ENCODE measurements around the gene RAI1. TPM values are rescaled to one million over a fixed set of nuclear protein-coding genes. Genes with fewer than 3 reads are reported as not detected.

The RAI1 gene
- total RNA-seq, 4 donors from 2014 or later, result 20.3 to 46.1 (median 30.4) TPM

- WGBS, result 88% methylated on average over 25 of the region's 30 CpGs
- no peak for DNase-seq (ENCODE audit: low spot score in 2 of 2)
- Histone ChIP-seq H3K36me3 (peaks cover 58% of the 10 kb centered on the region), H3K4me1 (peaks cover 31% of the 10 kb centered on the region), H3K4me3 (no peak overlapping the region), H3K27me3 (no peaks in the 10 kb centered on the region), H3K27ac (no peak overlapping the region), H3K9me3 (no peaks in the 10 kb centered on the region)
- TF ChIP-seq EP300 (IDR thresholded peaks at IDR 0.05), result no peak
- no peak for TF ChIP-seq CTCF (IDR thresholded peaks at IDR 0.05)
- no peak for TF ChIP-seq POLR2AphosphoS5 (IDR thresholded peaks at IDR 0.05)
- no peak for TF ChIP-seq POLR2A (IDR thresholded peaks at IDR 0.05)
Observed at GRCh38 chr17:17793378-17794214, 112.3 kb downstream of the RAI1 start.

- H3K36me3 ChIP-seq, result peaks cover 66% of the 10 kb centered on the region
- no peak overlapping the region for H3K27ac ChIP-seq
- no peak overlapping the region for H3K4me3 ChIP-seq
- peaks cover 31% of the 10 kb centered on the region for H3K4me1 ChIP-seq
- DNase-seq (ENCODE audit: low spot score in 2 of 2), result no peak
- TF ChIP-seq CTCF (IDR thresholded peaks at IDR 0.05) (no peak), EP300 (IDR thresholded peaks at IDR 0.05) (no peak), POLR2AphosphoS5 (IDR thresholded peaks at IDR 0.05) (no peak), POLR2A (IDR thresholded peaks at IDR 0.05) (no peak)
- 92% methylated on average over 18 of the region's 31 CpGs for WGBS
- no peaks in the 10 kb centered on the region for H3K27me3 ChIP-seq
- H3K9me3 ChIP-seq, result no peaks in the 10 kb centered on the region
Observed at GRCh38 chr17:17794382-17794781, 113.1 kb downstream of the RAI1 start.

- Histone ChIP-seq H3K27ac (no peak overlapping the region), H3K9me3 (no peaks in the 10 kb centered on the region), H3K27me3 (no peaks in the 10 kb centered on the region), H3K4me1 (peaks cover 24% of the 10 kb centered on the region), H3K36me3 (peaks cover 69% of the 10 kb centered on the region), H3K4me3 (no peak overlapping the region)
- WGBS, result no CpG with 5 or more reads among the region's 12 CpGs
- no peak for TF ChIP-seq CTCF (IDR thresholded peaks at IDR 0.05)
- TF ChIP-seq EP300 (IDR thresholded peaks at IDR 0.05), result no peak
- no peak for TF ChIP-seq POLR2A (IDR thresholded peaks at IDR 0.05)
- no peak for TF ChIP-seq POLR2AphosphoS5 (IDR thresholded peaks at IDR 0.05)
- no peak for DNase-seq (ENCODE audit: low spot score in 2 of 2)
Observed at GRCh38 chr17:17795296-17795695, 114.0 kb downstream of the RAI1 start.

- H3K4me3 ChIP-seq, result no peak overlapping the region
- H3K9me3 ChIP-seq, result no peaks in the 10 kb centered on the region
- WGBS, result 100% methylated on average over 5 of the region's 40 CpGs
- H3K36me3 ChIP-seq, result peaks cover 72% of the 10 kb centered on the region
- no peak overlapping the region for H3K27ac ChIP-seq
- no peak for DNase-seq (ENCODE audit: low spot score in 2 of 2)
- peaks cover 17% of the 10 kb centered on the region for H3K4me1 ChIP-seq
- TF ChIP-seq POLR2AphosphoS5 (IDR thresholded peaks at IDR 0.05), result no peak
- TF ChIP-seq EP300 (IDR thresholded peaks at IDR 0.05), result no peak
- TF ChIP-seq POLR2A (IDR thresholded peaks at IDR 0.05), result no peak
- no peak for TF ChIP-seq CTCF (IDR thresholded peaks at IDR 0.05)
- no peaks in the 10 kb centered on the region for H3K27me3 ChIP-seq
Observed at GRCh38 chr17:17795946-17796786, 114.9 kb downstream of the RAI1 start.

GRCh38 chr17:17796787-17797061, 115.5 kb downstream of the RAI1 start:
- no peak for DNase-seq (ENCODE audit: low spot score in 2 of 2)
- Histone ChIP-seq H3K4me1 (peaks cover 14% of the 10 kb centered on the region), H3K36me3 (peaks cover 72% of the 10 kb centered on the region), H3K9me3 (no peaks in the 10 kb centered on the region), H3K27me3 (no peaks in the 10 kb centered on the region), H3K27ac (no peak overlapping the region), H3K4me3 (no peak overlapping the region)
- TF ChIP-seq EP300 (IDR thresholded peaks at IDR 0.05), result no peak
- no peak for TF ChIP-seq POLR2AphosphoS5 (IDR thresholded peaks at IDR 0.05)
- WGBS, result 100% methylated on average over 5 of the region's 13 CpGs

Measured in suprapubic skin (tissue), 4 donors.